HG02973 (cell line): Measurements from ENCODE around the gene CSTF3.
"Not testable (repeated sequence)": the region's sequence is repeated elsewhere in the genome, so short reads cannot be mapped to it uniquely, and the experiment has no call there.

Experiments used
- ATAC-seq: cut with Tn5 transposase; IDR thresholded peaks from one replicate; pipeline ENCODE4 v1.9.1; 2021; ENCODE audit warnings: moderate library complexity; ENCODE audit not compliant: unreplicated experiment

The CSTF3 gene

GRCh38 chr11:33094157-33094556 lies 67.1 kb downstream of the CSTF3 start:
- ATAC-seq: no peak

DNA sequence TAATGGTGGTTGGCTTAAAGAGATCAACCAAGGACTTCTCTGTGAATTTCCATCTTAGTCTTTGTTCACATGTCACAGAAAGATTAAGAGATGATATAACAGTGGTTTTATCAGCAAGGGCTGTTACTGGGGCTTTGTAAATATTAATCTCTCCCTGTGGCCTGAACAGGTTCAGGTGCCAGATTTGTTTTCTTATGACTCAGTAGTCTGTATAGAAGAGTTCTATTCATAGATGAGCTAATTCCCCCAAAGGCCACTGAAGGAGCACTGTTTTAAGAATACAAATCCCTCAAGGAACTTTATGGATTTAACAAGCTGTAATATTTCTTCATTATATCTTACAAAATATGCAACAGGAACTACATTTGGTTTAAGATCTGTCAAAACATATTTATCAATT lies 71.5 kb downstream of the CSTF3 start:
- no peak for ATAC-seq

DNA sequence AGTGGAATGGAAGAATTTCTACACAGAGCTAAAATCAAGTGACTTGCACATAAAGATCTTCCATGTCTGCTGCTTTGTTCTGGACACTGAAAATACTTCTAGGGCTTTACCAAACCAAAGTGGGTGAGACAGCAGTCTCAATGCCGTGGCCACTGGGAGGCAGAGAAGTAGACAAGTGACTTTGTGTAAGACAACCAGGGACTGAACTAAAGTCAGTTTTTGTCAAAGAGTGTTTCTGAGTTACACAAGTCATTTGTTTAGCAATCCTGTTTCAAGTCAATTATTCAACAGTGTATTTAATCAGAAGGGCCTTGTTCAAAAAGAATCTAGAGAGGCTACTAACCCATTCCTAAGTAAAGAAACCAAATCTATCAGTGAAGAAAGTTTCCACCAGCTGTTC lies 75.3 kb downstream of the CSTF3 start:
- ATAC-seq: no peak

GRCh38 chr11:33083918-33084317 lies 77.4 kb downstream of the CSTF3 start:
- ATAC-seq: no peak

- ATAC-seq: no peak
These were observed 88.8 kb downstream of the CSTF3 start for GRCh38 chr11:33072465-33072864.

DNA sequence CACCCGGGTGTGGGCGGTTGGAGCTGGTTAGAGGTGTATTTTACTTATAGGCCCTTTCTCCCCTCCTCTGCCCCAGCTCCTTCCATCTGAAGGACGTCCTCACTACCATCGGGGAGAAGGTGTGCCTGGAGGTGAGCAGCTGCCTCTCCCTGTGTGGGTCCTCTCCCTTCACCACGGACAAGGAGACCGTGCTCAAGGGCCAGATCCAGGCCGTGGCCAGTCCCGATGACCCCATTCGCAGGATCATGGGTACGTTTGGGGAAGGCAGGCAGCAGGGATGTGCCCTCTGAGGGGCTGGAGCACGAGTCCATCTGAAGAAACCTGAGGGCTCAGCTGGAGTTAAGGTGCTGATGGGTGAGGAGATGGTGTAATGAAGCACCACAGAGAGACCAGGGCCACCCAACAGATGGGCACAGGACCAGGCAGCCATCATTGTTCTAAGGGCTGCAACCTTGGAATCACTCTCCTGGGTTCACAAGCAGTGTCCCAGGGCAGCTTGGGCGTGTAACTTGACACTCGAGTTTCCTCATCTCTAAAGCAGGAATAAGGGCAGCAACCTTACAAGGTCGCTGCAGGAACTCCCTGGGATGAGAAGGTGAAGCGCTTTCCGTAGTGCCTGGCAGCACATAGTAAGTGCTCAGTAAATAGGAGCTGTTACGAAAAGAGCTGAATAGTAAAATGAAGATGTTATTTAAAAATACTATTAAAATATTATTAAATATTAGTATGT lies 92.5 kb downstream of the CSTF3 start:
- no peak for ATAC-seq

DNA sequence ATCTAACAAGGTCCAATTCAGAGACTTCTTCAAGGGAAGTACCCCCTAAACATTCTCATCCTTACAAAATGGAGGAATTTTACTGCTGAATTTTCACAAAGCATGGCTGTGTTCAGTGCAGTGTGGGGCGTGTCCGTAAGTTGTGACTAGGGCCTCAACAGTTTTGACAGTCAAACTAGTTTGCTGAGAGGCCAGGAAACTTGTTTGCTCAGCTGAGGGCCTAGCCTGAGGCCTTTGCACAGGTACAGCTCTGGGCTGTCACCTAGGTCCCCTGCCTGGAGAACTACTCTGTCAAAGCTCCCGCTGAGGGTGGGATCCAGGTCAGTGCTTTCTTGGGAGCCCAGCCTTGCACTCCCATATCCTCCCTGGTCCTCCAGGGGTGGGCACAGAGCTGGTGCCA lies 94.0 kb downstream of the CSTF3 start:
- ATAC-seq: no peak

GRCh38 chr11:33065445-33066178 lies 95.7 kb downstream of the CSTF3 start:
- peak; percentile 42 for ATAC-seq

DNA sequence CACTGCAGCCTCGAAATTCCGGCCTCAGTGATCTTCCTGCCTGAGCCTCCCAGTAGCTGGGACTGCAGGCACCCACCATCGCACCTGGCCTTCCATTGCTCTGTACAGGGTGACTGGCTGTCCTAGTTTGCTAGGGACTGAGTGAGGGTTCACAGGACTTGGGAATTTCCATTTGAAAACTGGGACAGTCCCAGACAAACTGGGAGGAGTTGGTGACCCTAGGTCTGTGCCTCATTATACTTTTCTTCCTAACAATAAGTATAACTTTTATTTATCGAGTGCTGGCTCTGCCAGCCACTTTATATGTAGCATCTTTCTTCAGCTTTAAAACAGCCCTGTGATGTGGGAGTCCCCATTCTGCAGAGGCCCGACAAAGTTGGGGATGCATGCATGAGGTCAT lies 96.4 kb downstream of the CSTF3 start:
- no peak for ATAC-seq

DNA sequence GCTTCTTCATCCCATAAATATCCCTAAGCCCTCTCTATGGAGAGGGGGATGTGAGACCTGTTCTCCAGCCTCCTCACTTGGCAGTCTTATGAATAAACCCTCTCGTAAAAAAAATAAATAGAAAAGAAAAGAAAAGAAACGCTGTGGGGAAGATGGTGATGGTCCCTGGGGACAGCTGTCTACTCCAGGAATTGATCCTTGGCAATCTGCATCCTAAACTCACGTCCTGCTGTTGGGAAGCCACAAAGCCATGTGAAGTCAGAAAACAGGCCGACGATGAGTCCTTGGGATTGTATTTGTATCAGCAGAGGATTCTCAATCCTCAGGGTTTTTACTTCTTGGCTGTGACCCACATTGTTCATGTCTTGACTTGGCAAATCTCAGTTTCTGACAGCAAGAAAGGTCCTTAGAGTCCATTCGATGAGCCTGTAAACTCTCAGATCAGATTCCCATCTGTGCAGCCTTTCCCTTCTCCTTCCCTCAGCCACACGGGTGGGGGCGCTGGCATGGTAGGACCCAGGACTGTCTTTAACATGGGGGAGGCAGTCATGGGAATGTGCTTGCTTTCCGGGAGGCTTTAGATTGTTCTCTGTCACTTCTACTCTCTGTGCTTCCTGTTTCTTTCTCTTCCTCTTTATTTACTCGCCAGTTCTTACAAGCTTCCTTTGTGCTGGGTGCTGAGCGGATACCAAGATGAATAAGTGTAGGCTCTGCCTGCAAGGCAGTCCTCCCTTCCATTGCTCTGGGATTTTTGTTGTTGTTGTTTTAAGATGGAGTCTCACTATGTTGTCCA lies 97.1 kb downstream of the CSTF3 start:
- ATAC-seq: no peak

- ATAC-seq: no peak
These were observed 97.9 kb downstream of the CSTF3 start for GRCh38 chr11:33063326-33063881.

DNA sequence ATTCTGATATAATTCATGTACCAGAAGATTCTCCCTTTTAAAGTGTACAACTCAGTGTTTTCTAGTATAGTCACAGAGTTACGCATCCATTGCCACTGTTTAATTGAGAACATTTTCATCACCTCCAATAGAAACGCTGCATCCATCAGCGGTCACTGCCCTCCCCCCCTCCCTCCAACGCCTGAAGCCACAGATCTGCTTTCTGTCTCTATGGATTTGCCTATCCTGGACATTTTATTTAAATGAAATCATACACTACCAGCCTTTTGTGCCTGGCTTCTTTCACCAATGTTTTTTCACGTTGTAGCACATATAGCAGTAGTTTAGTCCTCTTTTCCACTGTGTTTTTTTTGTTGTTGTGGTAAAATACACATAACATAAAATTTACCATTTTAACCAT lies 99.1 kb downstream of the CSTF3 start:
- ATAC-seq: no peak

DNA sequence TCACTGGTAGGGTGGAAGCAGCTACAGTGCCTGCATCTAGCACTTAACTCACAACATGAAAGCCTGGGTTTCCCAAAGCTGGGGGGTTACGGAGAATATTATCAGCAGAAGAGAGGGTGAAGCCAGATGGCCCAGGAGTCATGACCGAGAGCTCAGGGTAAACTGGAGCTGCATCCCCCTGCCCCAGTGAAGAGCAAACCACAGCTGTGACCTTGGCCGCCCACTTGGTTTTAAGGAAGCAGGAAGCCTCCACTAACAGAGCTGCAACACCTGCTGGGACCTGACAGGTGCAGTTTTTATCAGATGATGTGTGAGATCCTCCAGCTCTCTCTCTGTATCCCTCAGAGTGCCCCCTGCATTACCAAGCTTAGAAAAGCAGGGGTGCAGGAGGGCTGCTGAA lies 101.0 kb downstream of the CSTF3 start:
- no peak for ATAC-seq

- ATAC-seq: no peak
These were observed 101.8 kb downstream of the CSTF3 start for GRCh38 chr11:33059331-33060007.

DNA sequence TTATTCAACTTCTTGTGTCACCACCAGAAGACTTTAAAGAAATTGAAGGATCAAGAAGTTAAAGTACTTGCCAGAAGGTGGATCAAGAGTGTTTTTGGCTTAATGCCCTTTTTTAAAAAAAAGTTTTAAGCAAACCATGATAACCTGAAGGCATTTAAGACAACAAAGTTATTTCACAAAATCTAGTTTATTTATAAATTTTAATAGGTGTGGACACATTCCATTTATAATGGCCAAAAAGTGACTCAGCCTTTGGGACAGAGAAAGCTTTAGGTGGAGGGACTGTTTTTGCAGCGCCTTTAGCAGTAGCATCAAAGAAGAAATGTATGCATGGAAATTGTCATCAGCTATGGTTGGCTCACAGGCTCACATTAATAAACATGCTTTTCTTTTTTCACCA lies 104.0 kb downstream of the CSTF3 start:
- no peak for ATAC-seq

- ATAC-seq: no peak
These were observed 105.9 kb downstream of the CSTF3 start for GRCh38 chr11:33055375-33055774.

DNA sequence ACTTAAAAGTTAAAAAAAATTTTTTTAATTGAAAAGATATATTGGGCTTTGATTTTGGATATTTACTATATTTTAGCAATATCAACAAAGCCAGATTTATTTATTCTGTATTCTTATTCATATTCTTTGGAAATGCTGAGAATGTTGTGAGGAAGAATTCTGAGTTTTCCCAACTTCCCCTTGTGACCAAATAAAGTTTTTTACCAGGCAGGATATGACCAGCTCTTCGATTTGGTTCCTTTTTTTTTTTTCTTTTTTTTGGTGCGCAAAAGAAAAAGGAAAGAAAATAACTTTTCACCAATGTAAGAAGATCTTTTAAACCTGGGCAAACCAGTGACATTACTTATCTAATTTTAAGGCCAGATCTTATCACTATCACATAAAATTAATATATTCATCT lies 109.0 kb downstream of the CSTF3 start:
- ATAC-seq: no peak

DNA sequence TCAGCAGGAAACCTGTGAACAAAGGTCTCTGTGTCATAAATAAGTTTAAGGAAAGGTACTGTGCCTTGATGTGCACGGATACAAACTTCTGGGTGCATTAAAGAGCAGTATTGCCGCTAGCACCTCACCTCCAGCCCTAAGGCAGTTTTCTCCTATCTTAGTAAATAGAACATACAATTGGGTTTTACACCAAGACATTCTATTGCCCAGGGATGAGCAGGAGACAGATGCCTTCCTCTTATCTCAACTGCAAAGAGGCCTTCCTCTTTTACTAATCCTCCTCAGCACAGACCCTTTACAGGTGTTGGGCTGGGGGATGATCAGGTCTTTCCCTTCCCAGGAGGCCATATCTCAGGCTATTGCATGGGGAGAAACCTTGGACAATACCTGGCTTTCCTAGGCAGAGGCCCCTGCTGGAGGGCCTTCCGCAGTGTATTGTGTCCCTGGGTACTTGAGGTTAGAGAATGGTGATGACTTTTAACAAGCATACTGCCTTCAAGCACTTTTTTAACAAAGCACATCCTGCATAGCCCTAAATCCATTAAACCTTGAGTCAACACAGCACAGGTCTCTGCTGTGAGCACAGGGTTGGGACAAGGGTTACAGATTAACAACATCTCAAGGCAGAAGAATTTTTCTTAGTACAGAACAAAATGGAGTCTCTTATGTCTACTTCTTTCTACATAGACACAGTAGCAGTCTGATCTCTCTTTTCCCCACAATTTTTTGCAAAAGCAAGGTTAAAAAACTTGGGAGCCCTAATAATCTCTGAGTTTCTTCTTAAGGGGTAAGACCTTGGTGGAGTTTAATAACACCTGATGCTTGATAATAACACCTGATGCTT lies 111.5 kb downstream of the CSTF3 start:
- ATAC-seq: not testable (repeated sequence)

- ATAC-seq: not testable (repeated sequence)
These were observed 112.6 kb downstream of the CSTF3 start for GRCh38 chr11:33048701-33049100.
